BJ (cell line): ENCODE data around the gene TMC4. TPM values are rescaled to one million over a fixed set of nuclear protein-coding genes. Genes with fewer than 3 reads are reported as not detected.
"Not testable (repeated sequence)": the region's sequence is repeated elsewhere in the genome, so short reads cannot be mapped to it uniquely, and the experiment has no call there.

ENCODE experiments used
- CTCF ChIA-PET: fragments of 350-600 bp; formaldehyde crosslinking; extraction: SDS; loops from one replicate; lab custom pipeline; 2021; ENCODE audit warnings: antibody characterized with exemption, inconsistent platforms; lab: Yijun Ruan, JAX
- POLR2A ChIA-PET: fragments of 300-600 bp; sonication (Branson Sonifier 250); formaldehyde crosslinking; extraction: SDS; loops from one replicate; lab custom pipeline; 2021; ENCODE audit warnings: antibody characterized with exemption; lab: Charles Lee
- DNase-seq: peaks from one replicate; pipeline ENCODE4 v3.0.0-alpha.2; 2011; ENCODE audit warnings: low read depth
- H3K27me3 ChIP-seq: 2 replicates; pipeline ENCODE4 v1.6.0; 2011; ENCODE audit warnings: low read length; ENCODE audit not compliant: control insufficient read depth, insufficient read depth
- H3K36me3 ChIP-seq: 2 replicates; pipeline ENCODE4 v1.5.1; 2011; ENCODE audit warnings: low read length; ENCODE audit not compliant: control insufficient read depth, insufficient read depth
- H3K4me3 ChIP-seq: 2 replicates; pipeline ENCODE4 v1.5.1; 2011; ENCODE audit warnings: low read depth, mild to moderate bottlenecking, control low read depth, low read length
- polyA plus RNA-seq: library from polyadenylated mRNA; depleted of rRNA; stranded (reverse); fragments of >200 nt; gene quantifications from 2 replicates; pipeline ENCODE4 v1.2.3, GENCODE V29; 2011
- TF ChIP-seq, protein P1 (sequence below): IDR thresholded peaks from 2 replicates; pipeline ENCODE4 v1.5.1; 2011; ENCODE audit warnings: low read depth, mild to moderate bottlenecking, control low read depth, inconsistent platforms, low read length, moderate library complexity; ENCODE audit not compliant: insufficient read depth

TMC4 gene
- polyA plus RNA-seq, 1 experiment, result 0.55 TPM

- Histone ChIP-seq H3K27me3 (no peaks in the 10 kb centered on the region), H3K36me3 (peaks cover 21% of the 10 kb centered on the region), H3K4me3 (no peak overlapping the region)
- POLR2A ChIA-PET, result no interaction called here
- no peak for DNase-seq
- TF ChIP-seq, protein P1, sequence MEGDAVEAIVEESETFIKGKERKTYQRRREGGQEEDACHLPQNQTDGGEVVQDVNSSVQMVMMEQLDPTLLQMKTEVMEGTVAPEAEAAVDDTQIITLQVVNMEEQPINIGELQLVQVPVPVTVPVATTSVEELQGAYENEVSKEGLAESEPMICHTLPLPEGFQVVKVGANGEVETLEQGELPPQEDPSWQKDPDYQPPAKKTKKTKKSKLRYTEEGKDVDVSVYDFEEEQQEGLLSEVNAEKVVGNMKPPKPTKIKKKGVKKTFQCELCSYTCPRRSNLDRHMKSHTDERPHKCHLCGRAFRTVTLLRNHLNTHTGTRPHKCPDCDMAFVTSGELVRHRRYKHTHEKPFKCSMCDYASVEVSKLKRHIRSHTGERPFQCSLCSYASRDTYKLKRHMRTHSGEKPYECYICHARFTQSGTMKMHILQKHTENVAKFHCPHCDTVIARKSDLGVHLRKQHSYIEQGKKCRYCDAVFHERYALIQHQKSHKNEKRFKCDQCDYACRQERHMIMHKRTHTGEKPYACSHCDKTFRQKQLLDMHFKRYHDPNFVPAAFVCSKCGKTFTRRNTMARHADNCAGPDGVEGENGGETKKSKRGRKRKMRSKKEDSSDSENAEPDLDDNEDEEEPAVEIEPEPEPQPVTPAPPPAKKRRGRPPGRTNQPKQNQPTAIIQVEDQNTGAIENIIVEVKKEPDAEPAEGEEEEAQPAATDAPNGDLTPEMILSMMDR, result no peak
- CTCF ChIA-PET, result no interaction called here
These were observed 35.8 kb upstream of the TMC4 start for GRCh38 chr19:54208784-54209057.

DNA sequence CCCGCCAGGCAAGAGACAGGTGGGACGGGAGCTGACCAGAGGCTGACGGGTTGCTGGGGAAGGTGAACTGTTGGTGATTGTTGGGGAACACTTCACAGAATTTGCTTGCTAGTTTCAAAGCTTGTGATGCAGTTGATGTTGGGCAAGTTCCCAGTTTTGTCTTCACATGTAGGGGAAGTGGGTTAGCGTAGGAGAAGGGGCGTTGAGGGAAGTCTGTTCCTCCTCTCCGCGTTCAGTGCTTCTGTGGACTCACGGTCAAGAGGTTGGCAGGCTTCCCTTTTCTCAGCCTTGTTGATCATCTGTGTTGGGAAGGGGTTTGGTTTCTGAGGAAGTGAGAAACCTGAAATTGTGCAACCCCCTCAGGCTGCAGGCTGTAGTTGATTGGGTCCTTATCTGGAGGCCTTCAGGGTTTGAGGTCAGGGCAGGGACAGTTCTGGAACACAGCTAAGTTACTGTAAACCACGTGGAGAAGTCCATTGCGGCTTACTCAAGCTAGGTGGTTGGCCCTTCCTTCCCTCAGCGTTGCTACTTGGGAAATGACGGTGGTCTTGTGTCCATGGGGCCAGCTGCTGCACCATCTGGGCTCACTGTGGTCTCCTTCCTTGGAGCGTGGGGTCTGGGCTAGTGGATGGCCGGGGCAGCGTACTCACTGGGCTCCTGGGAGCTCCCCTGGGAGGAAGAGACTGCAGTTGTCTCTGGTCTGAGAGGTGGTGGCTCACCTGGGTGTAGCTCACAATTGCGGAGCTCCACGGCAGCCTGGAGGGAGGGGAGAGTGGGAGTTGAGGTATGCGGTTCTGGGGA, 35.2 kb upstream of the TMC4 start:
- TF ChIP-seq, protein P1, result no peak
- Histone ChIP-seq H3K4me3 (no peak overlapping the region), H3K27me3 (no peaks in the 10 kb centered on the region), H3K36me3 (peaks cover 26% of the 10 kb centered on the region)
- no peak for DNase-seq
- POLR2A ChIA-PET, result interaction anchor here (1.1 kb wide), 1 partner anchor 19 kb away, joined by 3 read pairs; the partner anchor contains the start of gene MBOAT7
- CTCF ChIA-PET, result no interaction called here

GRCh38 chr19:54207676-54207982, 34.7 kb upstream of the TMC4 start:
- ChIA-PET CTCF (no interaction called here), POLR2A (interaction anchor here (1.1 kb wide), 1 partner anchor 18 kb away, joined by 3 read pairs; the partner anchor contains the start of gene MBOAT7)
- TF ChIP-seq, protein P1, result no peak
- no peak overlapping the region for H3K4me3 ChIP-seq
- DNase-seq, result no peak
- peaks cover 30% of the 10 kb centered on the region for H3K36me3 ChIP-seq
- H3K27me3 ChIP-seq, result no peaks in the 10 kb centered on the region

DNA sequence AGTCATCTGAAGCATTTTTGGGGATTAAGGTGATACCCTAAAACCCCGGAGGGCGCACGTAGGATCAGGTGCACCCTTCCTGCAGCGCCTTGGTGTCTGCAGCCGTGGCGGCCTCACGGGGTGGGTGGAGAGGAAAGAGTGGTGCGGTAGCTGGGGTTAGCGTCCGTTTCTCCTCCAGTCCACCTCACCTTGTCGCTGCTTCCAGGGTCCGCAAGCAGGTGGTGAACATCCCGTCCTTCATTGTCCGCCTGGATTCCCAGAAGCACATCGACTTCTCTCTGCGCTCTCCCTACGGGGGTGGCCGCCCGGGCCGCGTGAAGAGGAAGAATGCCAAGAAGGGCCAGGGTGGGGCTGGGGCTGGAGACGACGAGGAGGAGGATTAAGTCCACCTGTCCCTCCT, 34.2 kb upstream of the TMC4 start:
- CTCF ChIA-PET, DNase-seq, H3K4me3 ChIP-seq, H3K27me3 ChIP-seq, POLR2A ChIA-PET: not testable (repeated sequence)
- H3K36me3 ChIP-seq, result peaks cover 31% of the 10 kb centered on the region

DNA sequence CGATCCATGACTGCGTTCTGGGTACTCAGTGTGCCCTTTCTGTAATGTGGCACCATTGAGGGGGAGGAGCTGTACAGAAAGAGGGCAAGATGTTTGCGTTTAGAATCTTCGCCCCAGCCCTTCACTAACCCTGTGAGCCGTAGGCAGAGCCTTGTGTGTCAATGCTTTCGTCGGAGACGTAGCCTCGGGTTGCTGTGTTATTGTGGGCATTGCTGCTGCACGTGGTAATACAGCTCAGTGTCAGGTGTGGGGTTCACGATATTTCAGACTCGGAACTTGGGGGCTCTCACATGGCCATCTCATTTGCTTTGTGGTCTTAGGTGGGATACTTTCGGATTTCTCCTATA, 33.8 kb upstream of the TMC4 start:
- no peaks in the 10 kb centered on the region for H3K27me3 ChIP-seq
- CTCF ChIA-PET, result interaction anchor here (1.2 kb wide), 1 partner anchor 9 kb away, joined by 5 read pairs; no protein-coding TSS in a partner anchor
- no peak for DNase-seq
- TF ChIP-seq, protein P1, result no peak
- no peak overlapping the region for H3K4me3 ChIP-seq
- H3K36me3 ChIP-seq, result peaks cover 33% of the 10 kb centered on the region
- POLR2A ChIA-PET, result no interaction called here
